HEK293 (cell line): Measurements from ENCODE around the gene RASL10A.

Source experiments
- EGR2 ChIP-seq: fragments of 450-650 bp; formaldehyde crosslinking; IDR thresholded peaks from 2 replicates; pipeline ENCODE4 v1.5.1; 2016; ENCODE audit warnings: low read depth, missing biosample characterization, missing genetic modification characterization
- KLF9 ChIP-seq: fragments of 450-650 bp; formaldehyde crosslinking; IDR thresholded peaks from 2 replicates; pipeline ENCODE4 v1.5.1; 2016; ENCODE audit warnings: missing biosample characterization, missing genetic modification characterization, low read depth
- SALL2 ChIP-seq: fragments of 450-650 bp; formaldehyde crosslinking; IDR thresholded peaks from 2 replicates; pipeline ENCODE4 v1.5.0; 2017; ENCODE audit warnings: missing biosample characterization, mild to moderate bottlenecking, missing genetic modification characterization, borderline replicate concordance
- ZFHX2 ChIP-seq: fragments of 450-650 bp; formaldehyde crosslinking; conservative IDR thresholded peaks from 2 replicates; pipeline ENCODE4 v1.5.1; 2016; ENCODE audit warnings: missing biosample characterization, missing genetic modification characterization
- ZNF10 ChIP-seq: fragments of 450-650 bp; formaldehyde crosslinking; IDR thresholded peaks from 2 replicates; pipeline ENCODE4 v1.5.1; 2017; ENCODE audit warnings: missing biosample characterization, missing genetic modification characterization
- ZNF266 ChIP-seq: fragments of 450-650 bp; formaldehyde crosslinking; IDR thresholded peaks from 2 replicates; pipeline ENCODE4 v1.5.1; 2016; ENCODE audit warnings: missing biosample characterization, missing genetic modification characterization, low read depth
- ZNF324 ChIP-seq: fragments of 450-650 bp; formaldehyde crosslinking; IDR thresholded peaks from 2 replicates; pipeline ENCODE4 v1.5.1; 2016; ENCODE audit warnings: missing biosample characterization, missing genetic modification characterization
- ZNF416 ChIP-seq: fragments of 450-650 bp; formaldehyde crosslinking; IDR thresholded peaks from 2 replicates; pipeline ENCODE4 v1.5.1; 2016; ENCODE audit warnings: missing biosample characterization, missing genetic modification characterization
- ZNF426 ChIP-seq: fragments of 450-650 bp; formaldehyde crosslinking; IDR thresholded peaks from 2 replicates; pipeline ENCODE4 v1.5.1; 2017; ENCODE audit warnings: missing biosample characterization, missing genetic modification characterization, mild to moderate bottlenecking, inconsistent platforms, moderate library complexity
- ZNF48 ChIP-seq: fragments of 450-650 bp; formaldehyde crosslinking; IDR thresholded peaks from 2 replicates; pipeline ENCODE4 v1.5.1; 2016; ENCODE audit warnings: missing biosample characterization, missing genetic modification characterization
- ZNF529 ChIP-seq: fragments of 450-650 bp; formaldehyde crosslinking; IDR thresholded peaks from 2 replicates; pipeline ENCODE4 v1.5.1; 2017; ENCODE audit warnings: missing genetic modification characterization, missing biosample characterization; ENCODE audit not compliant: insufficient replicate concordance
- ZNF544 ChIP-seq: fragments of 450-650 bp; formaldehyde crosslinking; IDR thresholded peaks from 2 replicates; pipeline ENCODE4 v1.5.0; 2017; ENCODE audit warnings: missing biosample characterization, missing genetic modification characterization
- ZNF571 ChIP-seq: fragments of 450-650 bp; formaldehyde crosslinking; IDR thresholded peaks from 2 replicates; pipeline ENCODE4 v1.5.0; 2017; ENCODE audit warnings: missing biosample characterization, missing genetic modification characterization
- ZNF600 ChIP-seq: fragments of 450-650 bp; formaldehyde crosslinking; IDR thresholded peaks from 2 replicates; pipeline ENCODE4 v1.5.1; 2016; ENCODE audit warnings: missing biosample characterization, missing genetic modification characterization
- ZNF658 ChIP-seq: fragments of 450-650 bp; formaldehyde crosslinking; IDR thresholded peaks from 2 replicates; pipeline ENCODE4; 2016; ENCODE audit warnings: missing biosample characterization, missing genetic modification characterization
- ZNF843 ChIP-seq: fragments of 450-650 bp; formaldehyde crosslinking; IDR thresholded peaks from 2 replicates; pipeline ENCODE4 v1.5.1; 2016; ENCODE audit warnings: missing biosample characterization, missing genetic modification characterization
- ZSCAN16 ChIP-seq: fragments of 450-650 bp; formaldehyde crosslinking; IDR thresholded peaks from 2 replicates; pipeline ENCODE4 v1.5.1; 2016; ENCODE audit warnings: missing biosample characterization, missing genetic modification characterization
- ZSCAN23 ChIP-seq: fragments of 450-650 bp; formaldehyde crosslinking; IDR thresholded peaks from 2 replicates; pipeline ENCODE4 v1.5.1; 2016; ENCODE audit warnings: missing biosample characterization, missing genetic modification characterization
- TF ChIP-seq, protein P1 (sequence below): fragments of 450-650 bp; formaldehyde crosslinking; IDR thresholded peaks from 2 replicates; pipeline ENCODE4 v1.5.1; 2016; ENCODE audit warnings: missing biosample characterization, missing genetic modification characterization, borderline replicate concordance
- TF ChIP-seq, protein P2 (sequence below): fragments of 450-650 bp; formaldehyde crosslinking; IDR thresholded peaks from 2 replicates; pipeline ENCODE4 v1.5.1; 2016; ENCODE audit warnings: missing biosample characterization, missing genetic modification characterization
- TF ChIP-seq, protein P3 (sequence below): fragments of 450-650 bp; formaldehyde crosslinking; IDR thresholded peaks from 2 replicates; pipeline ENCODE4 v1.5.1; 2016; ENCODE audit warnings: missing biosample characterization, missing genetic modification characterization, borderline replicate concordance
- TF ChIP-seq, protein P4 (sequence below): sonication (generic); formaldehyde crosslinking; IDR thresholded peaks from 2 replicates; pipeline ENCODE4 v1.8.1; 2022; ENCODE audit warnings: mild to moderate bottlenecking, moderate library complexity, missing genetic modification reagents
- TF ChIP-seq, protein P5 (sequence below): fragments of 450-650 bp; formaldehyde crosslinking; IDR thresholded peaks from 2 replicates; pipeline ENCODE4 v1.5.1; 2016; ENCODE audit warnings: missing biosample characterization, missing genetic modification characterization, low read depth

Gene RASL10A

DNA sequence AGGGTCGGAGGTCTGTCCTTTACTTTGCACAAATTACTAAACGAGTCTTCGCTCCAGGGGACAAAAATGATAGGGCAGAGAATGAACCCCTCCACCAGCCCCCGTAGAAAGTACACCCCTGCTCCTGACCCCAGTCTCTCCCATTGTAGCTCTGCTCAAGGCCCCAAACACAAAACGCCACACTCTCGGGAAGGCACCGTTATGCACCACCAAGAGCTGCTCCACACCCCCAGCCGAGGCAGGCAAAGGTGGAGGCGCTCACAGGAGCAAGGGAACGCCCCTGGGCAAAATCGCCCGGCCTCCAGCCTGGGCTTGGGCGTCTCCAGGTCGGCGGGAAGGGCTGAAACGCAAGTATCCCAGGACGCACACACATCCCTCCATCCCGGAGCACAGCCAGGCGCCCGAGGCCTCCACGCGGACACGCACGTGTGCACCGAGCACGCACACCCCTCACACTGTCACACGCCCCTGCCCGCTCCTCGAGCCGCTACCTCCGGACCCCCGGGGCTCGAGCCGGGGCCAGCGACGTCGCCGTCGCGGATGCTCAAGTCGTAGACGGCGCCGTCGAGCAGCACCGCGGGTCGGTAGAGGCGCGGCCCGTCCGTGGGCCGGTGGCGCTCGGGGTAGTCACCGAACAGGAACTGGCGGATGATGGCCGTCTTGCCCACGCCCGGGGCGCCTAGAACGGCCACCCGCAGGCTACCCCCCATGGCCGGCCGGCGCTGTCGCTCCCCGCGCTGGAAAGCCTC lies 786 bp downstream of the RASL10A start (continued):
- TF ChIP-seq, protein P1, sequence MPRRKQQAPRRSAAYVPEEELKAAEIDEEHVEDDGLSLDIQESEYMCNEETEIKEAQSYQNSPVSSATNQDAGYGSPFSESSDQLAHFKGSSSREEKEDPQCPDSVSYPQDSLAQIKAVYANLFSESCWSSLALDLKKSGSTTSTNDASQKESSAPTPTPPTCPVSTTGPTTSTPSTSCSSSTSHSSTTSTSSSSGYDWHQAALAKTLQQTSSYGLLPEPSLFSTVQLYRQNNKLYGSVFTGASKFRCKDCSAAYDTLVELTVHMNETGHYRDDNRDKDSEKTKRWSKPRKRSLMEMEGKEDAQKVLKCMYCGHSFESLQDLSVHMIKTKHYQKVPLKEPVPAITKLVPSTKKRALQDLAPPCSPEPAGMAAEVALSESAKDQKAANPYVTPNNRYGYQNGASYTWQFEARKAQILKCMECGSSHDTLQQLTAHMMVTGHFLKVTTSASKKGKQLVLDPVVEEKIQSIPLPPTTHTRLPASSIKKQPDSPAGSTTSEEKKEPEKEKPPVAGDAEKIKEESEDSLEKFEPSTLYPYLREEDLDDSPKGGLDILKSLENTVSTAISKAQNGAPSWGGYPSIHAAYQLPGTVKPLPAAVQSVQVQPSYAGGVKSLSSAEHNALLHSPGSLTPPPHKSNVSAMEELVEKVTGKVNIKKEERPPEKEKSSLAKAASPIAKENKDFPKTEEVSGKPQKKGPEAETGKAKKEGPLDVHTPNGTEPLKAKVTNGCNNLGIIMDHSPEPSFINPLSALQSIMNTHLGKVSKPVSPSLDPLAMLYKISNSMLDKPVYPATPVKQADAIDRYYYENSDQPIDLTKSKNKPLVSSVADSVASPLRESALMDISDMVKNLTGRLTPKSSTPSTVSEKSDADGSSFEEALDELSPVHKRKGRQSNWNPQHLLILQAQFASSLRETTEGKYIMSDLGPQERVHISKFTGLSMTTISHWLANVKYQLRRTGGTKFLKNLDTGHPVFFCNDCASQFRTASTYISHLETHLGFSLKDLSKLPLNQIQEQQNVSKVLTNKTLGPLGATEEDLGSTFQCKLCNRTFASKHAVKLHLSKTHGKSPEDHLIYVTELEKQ (tag by site-specific recombination) = no peak
- TF ChIP-seq ZSCAN23 (no peak), ZNF843 (tag by site-specific recombination) (no peak), ZNF571 (tag by site-specific recombination) (no peak), EGR2 (tag by site-specific recombination) (peak; percentile 53; the same call in 1 of the 2 replicates), ZNF266 (tag by site-specific recombination) (no peak), ZNF324 (tag by site-specific recombination) (no peak), ZSCAN16 (tag by site-specific recombination) (no peak), KLF9 (tag by site-specific recombination) (peak; percentile 48), ZNF544 (tag by site-specific recombination) (no peak), ZNF600 (peak; percentile 70; the same call in 1 of the 2 replicates), ZNF529 (tag by site-specific recombination) (no peak), SALL2 (tag by site-specific recombination) (no peak), ZNF658 (tag by site-specific recombination) (no peak), ZNF426 (no peak), ZFHX2 (tag by site-specific recombination) (peak; percentile 57), ZNF48 (no peak), ZNF416 (tag by site-specific recombination) (no peak), ZNF10 (tag by site-specific recombination) (no peak)
- TF ChIP-seq, protein P2, sequence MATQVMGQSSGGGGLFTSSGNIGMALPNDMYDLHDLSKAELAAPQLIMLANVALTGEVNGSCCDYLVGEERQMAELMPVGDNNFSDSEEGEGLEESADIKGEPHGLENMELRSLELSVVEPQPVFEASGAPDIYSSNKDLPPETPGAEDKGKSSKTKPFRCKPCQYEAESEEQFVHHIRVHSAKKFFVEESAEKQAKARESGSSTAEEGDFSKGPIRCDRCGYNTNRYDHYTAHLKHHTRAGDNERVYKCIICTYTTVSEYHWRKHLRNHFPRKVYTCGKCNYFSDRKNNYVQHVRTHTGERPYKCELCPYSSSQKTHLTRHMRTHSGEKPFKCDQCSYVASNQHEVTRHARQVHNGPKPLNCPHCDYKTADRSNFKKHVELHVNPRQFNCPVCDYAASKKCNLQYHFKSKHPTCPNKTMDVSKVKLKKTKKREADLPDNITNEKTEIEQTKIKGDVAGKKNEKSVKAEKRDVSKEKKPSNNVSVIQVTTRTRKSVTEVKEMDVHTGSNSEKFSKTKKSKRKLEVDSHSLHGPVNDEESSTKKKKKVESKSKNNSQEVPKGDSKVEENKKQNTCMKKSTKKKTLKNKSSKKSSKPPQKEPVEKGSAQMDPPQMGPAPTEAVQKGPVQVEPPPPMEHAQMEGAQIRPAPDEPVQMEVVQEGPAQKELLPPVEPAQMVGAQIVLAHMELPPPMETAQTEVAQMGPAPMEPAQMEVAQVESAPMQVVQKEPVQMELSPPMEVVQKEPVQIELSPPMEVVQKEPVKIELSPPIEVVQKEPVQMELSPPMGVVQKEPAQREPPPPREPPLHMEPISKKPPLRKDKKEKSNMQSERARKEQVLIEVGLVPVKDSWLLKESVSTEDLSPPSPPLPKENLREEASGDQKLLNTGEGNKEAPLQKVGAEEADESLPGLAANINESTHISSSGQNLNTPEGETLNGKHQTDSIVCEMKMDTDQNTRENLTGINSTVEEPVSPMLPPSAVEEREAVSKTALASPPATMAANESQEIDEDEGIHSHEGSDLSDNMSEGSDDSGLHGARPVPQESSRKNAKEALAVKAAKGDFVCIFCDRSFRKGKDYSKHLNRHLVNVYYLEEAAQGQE (tag by site-specific recombination) = no peak
- TF ChIP-seq, protein P3, sequence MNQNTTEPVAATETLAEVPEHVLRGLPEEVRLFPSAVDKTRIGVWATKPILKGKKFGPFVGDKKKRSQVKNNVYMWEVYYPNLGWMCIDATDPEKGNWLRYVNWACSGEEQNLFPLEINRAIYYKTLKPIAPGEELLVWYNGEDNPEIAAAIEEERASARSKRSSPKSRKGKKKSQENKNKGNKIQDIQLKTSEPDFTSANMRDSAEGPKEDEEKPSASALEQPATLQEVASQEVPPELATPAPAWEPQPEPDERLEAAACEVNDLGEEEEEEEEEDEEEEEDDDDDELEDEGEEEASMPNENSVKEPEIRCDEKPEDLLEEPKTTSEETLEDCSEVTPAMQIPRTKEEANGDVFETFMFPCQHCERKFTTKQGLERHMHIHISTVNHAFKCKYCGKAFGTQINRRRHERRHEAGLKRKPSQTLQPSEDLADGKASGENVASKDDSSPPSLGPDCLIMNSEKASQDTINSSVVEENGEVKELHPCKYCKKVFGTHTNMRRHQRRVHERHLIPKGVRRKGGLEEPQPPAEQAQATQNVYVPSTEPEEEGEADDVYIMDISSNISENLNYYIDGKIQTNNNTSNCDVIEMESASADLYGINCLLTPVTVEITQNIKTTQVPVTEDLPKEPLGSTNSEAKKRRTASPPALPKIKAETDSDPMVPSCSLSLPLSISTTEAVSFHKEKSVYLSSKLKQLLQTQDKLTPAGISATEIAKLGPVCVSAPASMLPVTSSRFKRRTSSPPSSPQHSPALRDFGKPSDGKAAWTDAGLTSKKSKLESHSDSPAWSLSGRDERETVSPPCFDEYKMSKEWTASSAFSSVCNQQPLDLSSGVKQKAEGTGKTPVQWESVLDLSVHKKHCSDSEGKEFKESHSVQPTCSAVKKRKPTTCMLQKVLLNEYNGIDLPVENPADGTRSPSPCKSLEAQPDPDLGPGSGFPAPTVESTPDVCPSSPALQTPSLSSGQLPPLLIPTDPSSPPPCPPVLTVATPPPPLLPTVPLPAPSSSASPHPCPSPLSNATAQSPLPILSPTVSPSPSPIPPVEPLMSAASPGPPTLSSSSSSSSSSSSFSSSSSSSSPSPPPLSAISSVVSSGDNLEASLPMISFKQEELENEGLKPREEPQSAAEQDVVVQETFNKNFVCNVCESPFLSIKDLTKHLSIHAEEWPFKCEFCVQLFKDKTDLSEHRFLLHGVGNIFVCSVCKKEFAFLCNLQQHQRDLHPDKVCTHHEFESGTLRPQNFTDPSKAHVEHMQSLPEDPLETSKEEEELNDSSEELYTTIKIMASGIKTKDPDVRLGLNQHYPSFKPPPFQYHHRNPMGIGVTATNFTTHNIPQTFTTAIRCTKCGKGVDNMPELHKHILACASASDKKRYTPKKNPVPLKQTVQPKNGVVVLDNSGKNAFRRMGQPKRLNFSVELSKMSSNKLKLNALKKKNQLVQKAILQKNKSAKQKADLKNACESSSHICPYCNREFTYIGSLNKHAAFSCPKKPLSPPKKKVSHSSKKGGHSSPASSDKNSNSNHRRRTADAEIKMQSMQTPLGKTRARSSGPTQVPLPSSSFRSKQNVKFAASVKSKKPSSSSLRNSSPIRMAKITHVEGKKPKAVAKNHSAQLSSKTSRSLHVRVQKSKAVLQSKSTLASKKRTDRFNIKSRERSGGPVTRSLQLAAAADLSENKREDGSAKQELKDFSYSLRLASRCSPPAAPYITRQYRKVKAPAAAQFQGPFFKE (tag by site-specific recombination) = no peak
- TF ChIP-seq, protein P4, sequence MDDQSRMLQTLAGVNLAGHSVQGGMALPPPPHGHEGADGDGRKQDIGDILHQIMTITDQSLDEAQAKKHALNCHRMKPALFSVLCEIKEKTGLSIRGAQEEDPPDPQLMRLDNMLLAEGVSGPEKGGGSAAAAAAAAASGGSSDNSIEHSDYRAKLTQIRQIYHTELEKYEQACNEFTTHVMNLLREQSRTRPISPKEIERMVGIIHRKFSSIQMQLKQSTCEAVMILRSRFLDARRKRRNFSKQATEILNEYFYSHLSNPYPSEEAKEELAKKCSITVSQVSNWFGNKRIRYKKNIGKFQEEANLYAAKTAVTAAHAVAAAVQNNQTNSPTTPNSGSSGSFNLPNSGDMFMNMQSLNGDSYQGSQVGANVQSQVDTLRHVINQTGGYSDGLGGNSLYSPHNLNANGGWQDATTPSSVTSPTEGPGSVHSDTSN (CRISPR knock-in tag) = no peak
- TF ChIP-seq, protein P5, sequence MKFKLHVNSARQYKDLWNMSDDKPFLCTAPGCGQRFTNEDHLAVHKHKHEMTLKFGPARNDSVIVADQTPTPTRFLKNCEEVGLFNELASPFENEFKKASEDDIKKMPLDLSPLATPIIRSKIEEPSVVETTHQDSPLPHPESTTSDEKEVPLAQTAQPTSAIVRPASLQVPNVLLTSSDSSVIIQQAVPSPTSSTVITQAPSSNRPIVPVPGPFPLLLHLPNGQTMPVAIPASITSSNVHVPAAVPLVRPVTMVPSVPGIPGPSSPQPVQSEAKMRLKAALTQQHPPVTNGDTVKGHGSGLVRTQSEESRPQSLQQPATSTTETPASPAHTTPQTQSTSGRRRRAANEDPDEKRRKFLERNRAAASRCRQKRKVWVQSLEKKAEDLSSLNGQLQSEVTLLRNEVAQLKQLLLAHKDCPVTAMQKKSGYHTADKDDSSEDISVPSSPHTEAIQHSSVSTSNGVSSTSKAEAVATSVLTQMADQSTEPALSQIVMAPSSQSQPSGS (tag by site-specific recombination) = no peak
- TF ChIP-seq, all 188 proteins: peak for 26
